DMS 273 (cell line): ENCODE data around the gene MRPS26.
A peak's percentile ranks its signal among the peaks of the same experiment; 100 is the strongest.
"Not testable (repeated sequence)": the region's sequence is repeated elsewhere in the genome, so short reads cannot be mapped to it uniquely, and the experiment has no call there.

Experiments used
- DNase-seq: peaks from one replicate; lab custom pipeline; 2025; ENCODE audit not compliant: unreplicated experiment; lab: John Stamatoyannopoulos, UW

Gene MRPS26

DNA sequence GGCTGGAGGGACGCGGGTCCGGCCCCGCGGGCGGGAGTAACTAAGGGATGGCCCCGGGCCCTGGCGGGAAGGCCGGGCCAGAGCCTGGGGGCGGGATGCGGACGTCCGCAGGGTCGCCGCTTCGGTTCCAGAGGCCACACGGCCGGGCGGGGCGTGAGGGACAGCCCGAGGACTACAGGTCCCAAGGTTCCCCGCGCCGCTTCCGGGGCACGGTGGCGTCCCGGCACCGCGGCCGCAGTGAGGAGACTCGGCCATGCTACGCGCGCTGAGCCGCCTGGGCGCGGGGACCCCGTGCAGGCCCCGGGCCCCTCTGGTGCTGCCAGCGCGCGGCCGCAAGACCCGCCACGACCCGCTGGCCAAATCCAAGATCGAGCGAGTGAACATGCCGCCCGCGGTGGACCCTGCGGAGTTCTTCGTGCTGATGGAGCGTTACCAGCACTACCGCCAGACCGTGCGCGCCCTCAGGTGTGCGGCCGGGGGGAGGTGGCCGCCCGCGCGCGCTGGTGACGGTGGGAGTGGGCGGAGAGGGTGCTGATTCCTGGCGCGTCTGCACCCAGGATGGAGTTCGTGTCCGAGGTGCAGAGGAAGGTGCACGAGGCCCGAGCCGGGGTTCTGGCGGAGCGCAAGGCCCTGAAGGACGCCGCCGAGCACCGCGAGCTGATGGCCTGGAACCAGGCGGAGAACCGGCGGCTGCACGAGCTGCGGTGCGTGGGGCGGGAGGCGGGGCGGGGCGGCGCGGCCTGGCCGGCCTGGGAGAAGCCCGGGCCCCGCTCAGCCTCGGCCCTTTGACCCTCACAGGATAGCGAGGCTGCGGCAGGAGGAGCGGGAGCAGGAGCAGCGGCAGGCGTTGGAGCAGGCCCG lies at the start of gene MRPS26:
MRPS26 (plus strand) TSS at position 237 of the 861 bp plus-strand sequence; CDS start at position 254, 17 bp downstream.
- peak; percentile 94 for DNase-seq

DNA sequence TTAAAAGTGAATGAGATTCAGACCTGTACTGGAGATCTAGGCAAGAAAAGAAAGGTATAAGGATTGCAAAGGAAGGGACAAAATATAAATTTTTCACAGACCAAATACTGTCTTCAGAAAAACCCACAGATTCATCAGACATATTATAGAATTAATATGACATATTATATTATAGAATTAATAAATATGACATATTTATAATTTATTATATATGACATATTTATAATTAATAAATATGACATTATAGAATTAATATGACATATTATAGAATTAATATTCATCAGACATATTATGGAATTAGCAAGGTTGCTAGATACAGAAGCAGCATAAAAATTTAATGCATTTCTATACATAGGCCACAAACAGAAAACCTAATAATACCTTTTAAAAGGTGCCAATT lies 47.1 kb upstream of the MRPS26 start:
- no peak for DNase-seq

DNA sequence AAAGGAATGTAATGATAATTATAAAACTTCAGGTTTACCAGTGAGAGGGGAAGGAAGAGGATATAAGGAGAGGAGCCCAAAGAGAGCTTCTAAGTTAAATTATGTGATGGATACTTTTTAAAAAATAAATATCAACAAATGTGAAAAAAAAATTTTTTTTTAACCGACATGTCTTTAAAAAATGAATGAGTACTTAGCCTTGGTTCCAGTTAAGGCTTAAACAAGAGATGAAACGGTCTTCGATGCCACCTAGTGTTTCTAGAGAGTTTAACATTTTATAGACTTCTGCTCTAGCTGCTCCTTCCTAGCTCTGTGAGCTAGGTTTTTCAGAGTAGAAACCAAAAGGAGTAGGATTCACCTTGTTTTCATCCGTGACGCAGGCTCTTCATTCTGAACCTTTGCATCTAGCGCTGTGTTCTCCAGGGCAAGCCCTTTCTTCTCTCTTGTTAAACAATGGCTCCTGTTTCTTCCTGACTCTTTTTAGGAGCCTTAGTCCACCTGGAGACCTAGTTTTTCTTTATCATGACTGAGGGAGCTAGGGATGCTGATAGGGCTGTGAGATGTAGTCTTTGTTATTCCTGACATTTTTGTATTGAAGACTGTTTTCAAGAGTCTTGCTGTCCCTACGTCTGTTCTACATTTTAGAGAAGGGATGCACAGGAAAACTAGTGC lies 44.9 kb upstream of the MRPS26 start:
- DNase-seq, result peak; percentile 78

DNA sequence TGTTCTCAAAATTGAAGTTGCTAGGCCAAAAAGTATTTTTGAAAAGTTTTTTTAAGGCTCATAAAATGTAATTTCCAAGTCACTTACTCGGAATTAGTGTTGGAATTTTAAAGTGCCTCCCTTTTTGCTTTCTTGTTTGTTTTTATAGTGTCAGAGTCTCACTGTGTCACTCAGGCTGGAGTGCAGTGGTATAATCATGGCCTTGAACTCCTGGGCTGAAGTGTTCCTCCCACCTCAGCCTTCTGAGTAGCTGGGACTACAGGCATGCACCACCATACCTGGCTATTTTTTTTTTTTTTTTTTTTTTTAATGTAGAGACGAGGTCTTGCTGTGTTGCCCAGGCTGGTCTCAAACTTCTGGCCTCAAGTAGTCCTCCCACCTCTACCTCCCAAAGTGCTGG lies 42.4 kb upstream of the MRPS26 start:
- DNase-seq, result no peak

DNA sequence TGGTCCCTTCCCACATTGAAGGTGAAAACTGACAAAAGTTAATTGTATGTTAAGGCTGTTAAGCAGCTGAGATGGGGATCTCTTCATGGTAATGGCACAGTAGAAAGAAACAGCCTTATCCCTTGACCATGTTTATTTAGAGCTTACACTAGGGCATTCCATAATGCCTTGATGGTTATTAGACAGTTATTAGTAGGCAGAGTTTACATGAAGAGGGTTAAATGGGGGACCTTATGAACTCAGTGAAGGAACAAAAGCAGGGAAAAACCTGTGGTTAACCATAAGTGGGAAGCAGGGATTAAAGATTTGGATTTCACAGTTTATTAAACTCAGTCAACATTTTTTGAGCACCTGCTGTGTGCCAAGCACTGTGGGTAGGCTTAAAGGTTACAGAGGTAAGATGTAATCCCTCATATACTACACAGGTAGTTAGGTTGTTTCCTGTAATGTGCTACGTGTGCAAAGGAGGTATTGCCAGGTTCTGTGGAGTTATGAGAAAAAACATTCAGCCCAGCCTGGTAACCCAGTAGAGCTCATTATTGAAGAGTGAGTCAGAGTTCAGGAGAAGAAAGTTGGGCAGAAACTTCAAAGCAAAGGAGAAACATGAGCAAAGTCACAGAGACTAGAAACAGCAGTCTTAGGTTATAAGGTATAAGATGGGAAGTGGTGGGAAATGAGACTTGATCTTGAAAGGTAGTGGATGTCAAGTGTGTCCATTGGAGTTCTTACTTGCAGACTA lies 34.7 kb upstream of the MRPS26 start:
- DNase-seq, result no peak

DNA sequence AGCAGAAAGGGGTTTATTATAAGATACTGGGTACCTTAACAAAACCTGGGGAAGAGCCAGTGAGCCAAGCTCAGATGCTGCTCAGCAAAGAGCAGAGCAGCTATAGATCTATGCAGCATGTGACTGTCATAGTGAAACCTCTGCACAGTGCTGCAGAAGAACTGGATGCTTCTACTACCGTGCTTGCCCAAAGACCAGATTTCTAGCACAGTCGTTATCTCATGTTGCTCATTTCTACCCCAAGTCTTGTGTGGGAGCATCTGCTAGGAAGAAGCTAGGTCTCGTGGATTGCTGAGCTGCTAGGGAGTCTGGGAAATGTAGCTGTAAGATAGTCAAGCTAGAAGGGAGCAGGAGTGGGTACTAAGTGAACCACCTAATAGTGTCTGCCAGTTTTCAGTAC lies 34.1 kb upstream of the MRPS26 start:
- no peak for DNase-seq

DNA sequence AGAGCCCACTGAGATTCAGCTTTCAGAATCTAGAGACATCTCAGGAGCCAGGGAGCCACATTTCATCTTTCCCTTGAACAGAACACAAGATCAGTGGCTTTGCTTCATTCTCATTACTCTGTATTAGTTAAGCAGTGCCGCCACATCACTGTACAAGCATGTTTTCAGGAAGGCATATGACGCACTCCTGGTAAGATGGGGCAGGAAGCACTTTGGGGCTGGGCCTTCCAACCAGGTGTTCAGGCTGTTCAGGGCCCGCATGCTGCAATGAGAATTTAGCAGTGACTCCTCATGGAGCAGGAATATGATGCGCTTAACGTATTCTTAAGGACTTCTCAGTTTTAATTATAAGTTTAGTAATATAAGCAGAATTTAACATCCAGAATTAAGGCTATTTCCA lies 32.1 kb upstream of the MRPS26 start:
- DNase-seq, result no peak

DNA sequence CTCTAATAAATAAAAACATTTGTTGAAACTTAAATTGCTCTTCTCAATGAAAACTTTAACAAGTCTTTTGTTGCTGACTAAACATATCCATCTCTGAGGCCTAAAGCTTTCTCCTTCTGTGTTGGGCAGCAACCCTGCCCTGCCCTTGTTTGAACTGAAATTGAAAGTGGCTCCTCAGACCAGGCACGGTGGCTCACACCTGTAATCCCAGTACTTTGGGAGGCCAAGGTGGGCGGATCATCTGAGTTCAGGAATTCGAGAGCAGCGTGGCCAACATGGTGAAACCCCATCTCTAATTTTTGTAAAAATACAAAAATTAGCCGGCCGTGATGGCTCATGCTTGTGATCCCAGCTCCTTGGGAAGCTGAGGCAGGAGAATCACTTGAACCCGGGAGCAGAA lies 31.7 kb upstream of the MRPS26 start:
- DNase-seq, result no peak

DNA sequence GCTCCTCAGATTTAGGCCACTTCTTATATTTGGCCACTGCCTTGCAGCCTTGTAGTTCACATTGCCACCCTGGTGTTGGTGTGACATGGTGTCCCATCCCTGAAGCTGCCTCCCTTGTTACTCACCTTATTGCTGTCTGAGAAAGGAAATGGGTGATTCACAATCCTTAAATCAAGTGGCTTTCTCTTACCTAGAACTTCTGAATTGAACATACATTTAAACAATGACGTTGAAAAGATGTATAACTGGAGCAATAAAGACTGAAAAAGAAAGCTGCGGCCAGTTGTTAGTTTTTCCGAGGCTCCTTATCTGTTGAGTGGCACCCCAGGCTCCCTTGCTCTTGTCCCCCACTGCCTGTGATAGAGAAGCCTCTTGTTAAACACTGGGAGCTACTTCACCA lies 31.2 kb upstream of the MRPS26 start:
- DNase-seq, result no peak

DNA sequence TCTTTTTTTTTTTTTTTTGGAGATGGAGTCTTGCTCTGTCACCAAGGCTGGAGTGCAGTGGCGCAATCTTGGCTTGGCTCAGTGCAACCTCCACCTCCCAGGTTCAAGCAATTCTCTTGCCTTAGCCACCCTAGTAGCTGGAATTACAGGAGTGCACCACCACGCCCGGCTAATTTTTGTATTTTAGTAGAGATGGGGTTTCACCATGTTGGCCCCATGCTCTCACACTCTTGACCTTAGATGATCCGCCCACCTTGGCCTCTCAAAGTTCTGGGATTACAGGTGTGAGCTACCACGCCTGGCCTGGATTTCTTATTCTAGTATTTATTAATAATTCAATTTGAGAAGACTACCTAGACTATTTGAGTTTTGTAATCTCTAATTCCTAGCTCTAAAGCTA lies 30.6 kb upstream of the MRPS26 start:
- DNase-seq, result not testable (repeated sequence)

DNA sequence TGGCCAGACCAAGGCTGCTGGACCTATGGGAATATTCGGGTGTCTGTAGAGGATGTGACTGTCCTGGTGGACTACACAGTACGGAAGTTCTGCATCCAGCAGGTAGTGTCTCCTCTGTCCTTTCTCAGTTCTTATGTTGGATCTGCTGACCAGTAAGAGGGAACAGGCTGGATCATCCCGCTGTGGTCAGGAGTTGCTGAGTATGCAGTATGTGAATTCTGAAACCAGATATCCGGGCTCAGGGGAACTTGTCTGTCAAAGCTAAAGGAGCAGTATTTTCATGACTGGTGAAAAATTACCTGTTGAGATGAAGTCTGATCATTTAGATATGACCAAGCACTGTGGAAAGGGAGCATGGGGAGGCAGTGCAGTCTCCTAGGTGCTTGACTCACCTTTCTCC lies 24.5 kb upstream of the MRPS26 start:
- DNase-seq, result no peak

DNA sequence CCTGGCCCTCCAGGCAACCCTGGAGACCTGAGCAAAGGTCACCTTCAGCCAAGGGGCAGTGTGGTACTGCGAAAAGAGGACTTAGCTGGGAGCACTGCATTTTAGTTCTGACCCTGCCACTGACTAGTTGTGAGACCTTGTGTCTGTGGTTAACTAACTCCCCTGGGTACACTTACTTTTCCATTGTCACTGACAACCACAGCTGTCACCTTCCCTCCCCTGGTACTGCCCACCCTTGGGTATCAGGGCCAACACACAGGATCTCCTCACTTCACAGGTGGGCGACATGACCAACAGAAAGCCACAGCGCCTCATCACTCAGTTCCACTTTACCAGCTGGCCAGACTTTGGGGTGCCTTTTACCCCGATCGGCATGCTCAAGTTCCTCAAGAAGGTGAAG lies 24.1 kb upstream of the MRPS26 start:
- no peak for DNase-seq

DNA sequence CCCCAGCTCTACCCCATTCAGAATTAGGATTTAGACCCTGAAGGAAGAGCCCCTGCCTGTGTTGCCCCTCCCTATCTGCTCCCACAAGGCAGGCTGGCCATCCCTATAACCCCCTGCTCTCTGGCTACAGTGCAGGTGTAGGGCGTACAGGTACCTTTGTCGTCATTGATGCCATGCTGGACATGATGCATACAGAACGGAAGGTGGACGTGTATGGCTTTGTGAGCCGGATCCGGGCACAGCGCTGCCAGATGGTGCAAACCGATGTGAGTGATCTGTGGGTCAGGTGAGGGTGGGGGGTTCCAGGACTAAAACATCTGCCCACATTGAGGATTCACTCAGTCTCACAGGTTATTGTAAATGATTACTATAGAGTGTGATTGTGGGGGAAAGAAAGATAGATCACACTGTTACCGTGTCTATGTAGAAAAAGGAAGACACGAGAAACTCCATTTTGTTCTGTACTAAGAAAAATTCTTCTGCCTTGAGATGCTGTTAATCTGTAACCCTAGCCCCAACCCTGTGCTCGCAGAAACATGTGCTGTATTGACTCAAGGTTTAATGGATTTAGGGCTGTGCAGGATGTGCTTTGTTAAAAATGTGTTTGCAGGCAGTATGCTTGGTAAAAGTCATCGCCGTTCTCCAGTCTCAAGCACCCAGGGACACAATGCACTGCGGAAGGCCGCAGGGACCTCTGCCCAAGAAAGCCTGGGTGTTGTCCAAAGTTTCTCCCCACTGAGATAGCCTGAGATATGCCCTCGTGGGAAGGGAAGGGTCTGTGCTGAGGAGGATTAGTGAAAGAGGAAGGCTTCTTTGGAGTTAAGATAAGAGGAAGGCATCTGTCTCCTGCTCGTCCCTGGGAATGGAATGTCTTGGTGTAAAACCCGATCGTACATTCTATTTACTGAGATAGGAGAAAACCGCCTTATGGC lies 23.0 kb upstream of the MRPS26 start:
- not testable (repeated sequence) for DNase-seq

DNA sequence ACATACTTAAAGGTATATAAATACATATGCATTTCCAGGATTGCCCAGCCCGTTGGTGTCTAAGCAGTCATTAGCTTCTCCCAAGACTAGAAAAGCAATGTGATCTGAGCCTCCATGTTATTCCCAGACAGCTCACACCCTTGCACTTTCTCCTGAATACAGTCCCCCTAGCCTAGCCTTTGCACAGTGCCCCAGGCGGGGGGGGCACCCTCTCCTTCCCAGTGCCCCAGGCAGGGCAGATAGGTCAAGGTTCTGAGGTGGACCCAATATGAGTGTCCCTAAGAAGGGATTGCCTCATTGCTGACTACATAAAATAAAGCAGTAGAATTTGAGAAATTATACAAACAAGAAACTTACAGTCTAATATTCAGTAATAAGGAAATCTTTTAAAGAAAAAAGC lies 17.9 kb upstream of the MRPS26 start:
- DNase-seq, result no peak

DNA sequence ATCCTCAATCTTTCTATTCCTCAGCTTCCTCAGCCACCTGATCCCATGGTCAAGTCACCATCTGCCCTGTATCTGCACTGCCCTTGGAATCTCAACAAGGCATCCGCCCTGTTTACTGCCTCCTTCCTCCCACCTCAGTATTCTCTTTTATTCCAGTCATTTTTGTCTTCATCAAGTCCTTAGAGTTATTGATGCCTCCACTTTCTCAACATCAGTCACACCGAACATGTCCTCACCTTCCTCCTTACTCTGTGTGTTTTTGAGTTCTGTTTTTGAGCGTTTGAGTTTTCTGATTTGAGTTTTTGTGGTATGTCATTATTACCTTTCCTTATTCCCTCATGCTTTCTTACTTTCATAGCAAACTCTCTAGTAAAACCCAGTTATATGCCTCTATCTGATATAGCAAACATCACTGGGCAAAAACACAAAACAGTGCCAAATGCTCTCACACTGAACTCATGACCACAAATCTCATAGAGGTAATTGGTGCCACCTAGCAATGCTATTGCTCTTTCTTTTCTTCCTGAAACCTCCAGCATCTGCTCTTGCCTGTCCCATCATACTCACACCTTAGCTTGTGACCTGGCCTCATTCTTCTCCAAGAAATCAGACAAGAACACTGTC lies 14.2 kb upstream of the MRPS26 start:
- no peak for DNase-seq

DNA sequence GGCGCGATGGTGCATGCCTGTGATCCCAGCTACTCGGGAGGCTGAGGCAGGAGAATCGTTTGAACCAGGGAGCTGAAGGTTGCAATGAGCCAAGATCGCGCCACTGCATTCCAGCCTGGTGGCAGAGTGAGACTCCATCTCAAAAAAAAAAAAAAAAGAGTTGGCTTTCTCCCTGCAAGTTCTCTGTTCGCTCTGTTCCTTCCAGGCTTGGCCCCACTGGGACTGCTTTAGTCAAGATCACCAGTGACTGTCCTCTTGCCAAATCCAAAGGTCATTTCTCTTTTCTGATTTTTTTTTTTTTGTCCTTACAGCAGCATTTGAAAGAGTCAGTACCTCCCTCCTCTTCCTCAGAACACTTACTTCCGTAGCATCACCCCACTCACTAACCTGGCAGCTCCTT lies 13.2 kb upstream of the MRPS26 start:
- DNase-seq, result no peak

DNA sequence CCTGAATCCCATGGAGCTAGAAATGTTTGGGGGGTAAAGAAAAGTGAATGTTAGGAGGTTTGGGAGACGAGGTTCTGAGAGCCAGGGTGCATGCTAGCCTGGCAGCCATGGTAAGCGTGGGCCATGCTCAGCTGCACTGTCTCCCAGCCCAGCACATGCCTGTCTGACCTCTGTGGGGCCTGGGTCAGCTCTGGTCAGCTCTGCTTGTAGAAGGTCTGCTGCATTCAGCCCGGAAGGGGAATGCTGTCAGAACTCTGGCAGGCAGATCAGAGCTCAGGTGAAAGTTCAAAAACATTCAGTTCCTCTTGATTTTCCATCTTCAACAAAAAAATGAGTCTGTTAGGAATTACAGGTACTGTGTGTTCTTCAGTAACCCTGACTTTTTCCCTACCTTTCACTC lies 8.2 kb upstream of the MRPS26 start:
- no peak for DNase-seq

DNA sequence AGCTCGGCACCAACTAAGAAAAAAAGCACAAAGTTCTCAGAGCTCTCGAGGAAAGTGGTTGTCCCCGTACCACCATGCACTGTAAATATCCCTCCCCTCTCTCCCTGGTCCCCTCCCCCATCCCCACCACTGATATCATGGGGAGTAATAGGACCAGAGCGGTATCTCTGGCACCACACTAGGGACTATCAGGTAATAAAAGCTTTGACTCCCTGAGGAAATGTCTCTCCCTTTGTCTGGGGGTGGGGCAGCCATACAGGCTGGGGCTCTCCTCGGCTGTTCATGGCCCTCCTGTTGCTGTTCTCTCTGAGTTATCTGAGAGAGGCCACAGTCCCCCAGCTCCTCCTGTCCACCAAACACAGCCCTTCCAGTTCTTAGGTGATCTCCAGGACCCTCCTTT lies 7.4 kb upstream of the MRPS26 start:
- no peak for DNase-seq

DNA sequence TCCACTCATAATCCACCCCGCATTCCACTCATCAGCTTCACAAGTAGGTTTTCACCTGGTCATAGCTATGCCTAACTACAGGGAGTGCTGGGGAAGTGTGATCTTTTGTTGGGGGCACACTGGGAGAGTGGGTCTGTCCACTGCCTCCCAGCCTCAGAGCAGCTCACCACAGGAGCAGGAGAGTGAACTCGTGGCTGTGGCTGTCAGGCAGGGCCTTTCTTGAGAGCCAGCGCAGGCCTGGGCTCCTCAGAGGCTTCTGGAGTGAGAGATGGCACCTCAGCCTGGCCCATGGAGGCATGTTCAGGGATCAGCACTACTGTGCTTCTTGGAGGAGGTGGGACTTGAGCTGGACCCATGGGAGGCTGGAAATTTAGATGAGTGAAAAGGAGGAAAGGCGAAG lies 6.4 kb upstream of the MRPS26 start:
- DNase-seq, result no peak

DNA sequence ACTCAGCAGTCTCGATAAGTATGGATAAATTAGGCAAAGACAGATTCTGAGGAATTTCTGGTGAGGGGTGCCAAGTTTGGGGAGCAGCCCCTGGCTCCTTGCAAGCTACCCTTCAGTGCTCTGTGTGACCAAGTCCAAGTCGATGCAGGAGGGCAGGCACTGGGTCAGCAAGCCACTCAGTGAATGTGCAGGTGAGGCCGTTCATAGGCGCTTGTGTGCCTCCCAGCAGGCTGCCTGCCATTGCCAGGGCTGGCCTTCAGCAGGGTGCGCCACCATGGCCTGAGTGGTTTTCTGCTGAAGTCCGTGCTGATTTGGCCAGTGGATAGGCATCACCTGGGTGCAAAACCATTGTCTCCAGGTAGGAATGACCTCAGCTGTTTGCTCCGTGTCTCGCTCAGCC lies 5.8 kb upstream of the MRPS26 start:
- no peak for DNase-seq
